DOHH2 (cell line): ENCODE results near the gene FRAS1.

Source experiments
- EZH2phosphoT487 ChIP-seq: fragments of 200-600 bp; sonication (generic); IDR thresholded peaks from 2 replicates; pipeline ENCODE4 v1.6.1; 2017; ENCODE audit warnings: borderline replicate concordance, mild to moderate bottlenecking, antibody characterized with exemption, low read length, moderate library complexity, mixed read lengths
- TF ChIP-seq, protein P1 (sequence below): fragments of 200-600 bp; sonication (generic); IDR thresholded peaks from one replicate; pipeline ENCODE4 v1.5.1; 2014; ENCODE audit warnings: antibody characterized with exemption, mild to moderate bottlenecking, low read depth, low read length; ENCODE audit not compliant: poor library complexity, severe bottlenecking

DNA sequence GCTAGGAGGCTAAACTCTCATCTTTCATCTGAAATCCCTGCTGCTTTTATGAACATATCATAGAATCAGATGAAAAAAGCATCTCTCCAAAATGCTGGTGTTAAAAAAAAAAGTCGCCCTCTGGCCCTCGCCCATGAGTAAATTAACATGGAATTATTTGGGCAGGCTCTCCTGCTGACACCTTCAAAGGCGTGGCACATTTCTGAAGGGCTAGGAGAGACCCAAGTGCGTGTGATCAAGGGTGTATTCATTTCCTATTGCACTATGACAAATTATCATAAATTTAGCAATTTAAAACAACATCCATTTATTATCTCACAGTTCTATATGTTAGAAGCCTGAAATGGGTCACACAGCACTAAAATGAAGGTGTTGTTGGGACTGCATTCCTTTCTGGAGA is 499.5 kb downstream of the FRAS1 start:
- TF ChIP-seq, protein P1, sequence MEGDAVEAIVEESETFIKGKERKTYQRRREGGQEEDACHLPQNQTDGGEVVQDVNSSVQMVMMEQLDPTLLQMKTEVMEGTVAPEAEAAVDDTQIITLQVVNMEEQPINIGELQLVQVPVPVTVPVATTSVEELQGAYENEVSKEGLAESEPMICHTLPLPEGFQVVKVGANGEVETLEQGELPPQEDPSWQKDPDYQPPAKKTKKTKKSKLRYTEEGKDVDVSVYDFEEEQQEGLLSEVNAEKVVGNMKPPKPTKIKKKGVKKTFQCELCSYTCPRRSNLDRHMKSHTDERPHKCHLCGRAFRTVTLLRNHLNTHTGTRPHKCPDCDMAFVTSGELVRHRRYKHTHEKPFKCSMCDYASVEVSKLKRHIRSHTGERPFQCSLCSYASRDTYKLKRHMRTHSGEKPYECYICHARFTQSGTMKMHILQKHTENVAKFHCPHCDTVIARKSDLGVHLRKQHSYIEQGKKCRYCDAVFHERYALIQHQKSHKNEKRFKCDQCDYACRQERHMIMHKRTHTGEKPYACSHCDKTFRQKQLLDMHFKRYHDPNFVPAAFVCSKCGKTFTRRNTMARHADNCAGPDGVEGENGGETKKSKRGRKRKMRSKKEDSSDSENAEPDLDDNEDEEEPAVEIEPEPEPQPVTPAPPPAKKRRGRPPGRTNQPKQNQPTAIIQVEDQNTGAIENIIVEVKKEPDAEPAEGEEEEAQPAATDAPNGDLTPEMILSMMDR: no peak
- no peak for TF ChIP-seq EZH2phosphoT487
